SK-N-SH (cell line): ENCODE data around the gene PACSIN2. TPM values are rescaled to one million over a fixed set of nuclear protein-coding genes. Genes with fewer than 3 reads are reported as not detected.
A peak's percentile ranks its signal among the peaks of the same experiment; 100 is the strongest.

Experiments
- CTCF ChIA-PET: fragments of 300-600, 350-600 bp; formaldehyde crosslinking; extraction: SDS; loops from one replicate; lab custom pipeline; 2021; lab: Yijun Ruan, JAX
- POLR2A ChIA-PET: fragments of 350-600 bp; sonication (Branson Sonifier 250); formaldehyde crosslinking; extraction: SDS; loops from one replicate; lab custom pipeline; 2020; ENCODE audit warnings: antibody characterized with exemption, inconsistent platforms; lab: Yijun Ruan, JAX
- DNase-seq: peaks from one replicate; pipeline ENCODE4 v3.0.0; 2012
- H2AFZ ChIP-seq: fragments of 200-600 bp; sonication (generic); 2 replicates; pipeline ENCODE4 v1.8.1; 2016; ENCODE audit warnings: antibody characterized with exemption, mild to moderate bottlenecking, low read depth
- H3F3A ChIP-seq: fragments of 200-600 bp; sonication (generic); replicated peaks from 2 replicates; pipeline ENCODE3; 2016; ENCODE audit warnings: antibody characterized with exemption, mild to moderate bottlenecking; ENCODE audit not compliant: insufficient read depth
- H3K27ac ChIP-seq, 2 experiments: fragments of 200-500 bp in 1 of 2; fragments of 200-600 bp in 1 of 2; sonication (Bioruptor generic) in 1 of 2; sonication (generic), shearing (Covaris generic) in 1 of 2; 2 replicates each; pipeline versions ENCODE4 v1.5.1 to v1.6.1; 2014 to 2016; ENCODE audit warnings: low read depth in 2 of 2, inconsistent platforms in 1 of 2, low read length in 1 of 2, mild to moderate bottlenecking in 1 of 2, mixed read lengths in 1 of 2
- H3K27me3 ChIP-seq: fragments of 200-600 bp; sonication (generic), shearing (Covaris generic); 2 replicates; pipeline ENCODE4 v1.6.1; 2016; ENCODE audit warnings: mixed run types; ENCODE audit not compliant: insufficient read depth
- H3K36me3 ChIP-seq, 2 experiments: fragments of 200-500 bp in 1 of 2; fragments of 200-600 bp in 1 of 2; sonication (Bioruptor generic) in 1 of 2; sonication (generic) in 1 of 2; replicated peaks in 1 of 2; 2 replicates each; pipeline versions ENCODE3 to v1.5.1; 2014 to 2016; ENCODE audit warnings: low read length in 1 of 2, mild to moderate bottlenecking in 1 of 2; ENCODE audit not compliant: insufficient read depth in 2 of 2, control insufficient read depth in 1 of 2
- H3K4me1 ChIP-seq, 2 experiments: fragments of 200-500 bp in 1 of 2; fragments of 200-600 bp in 1 of 2; sonication (Bioruptor generic) in 1 of 2; sonication (generic), shearing (Covaris generic) in 1 of 2; 2 replicates each; pipeline versions ENCODE4 v1.5.1 to v1.6.1; 2014 to 2016; ENCODE audit warnings: low read depth in 1 of 2, low read length in 1 of 2, mixed run types in 1 of 2; ENCODE audit not compliant: insufficient read depth in 2 of 2, control insufficient read depth in 1 of 2
- H3K4me2 ChIP-seq: fragments of 200-600 bp; sonication (generic), shearing (Covaris generic); 2 replicates; pipeline ENCODE4 v1.6.1; 2017; ENCODE audit warnings: mixed run types
- H3K4me3 ChIP-seq, 2 experiments: fragments of 200-500 bp in 1 of 2; fragments of 200-600 bp in 1 of 2; sonication (Bioruptor generic) in 1 of 2; sonication (generic), shearing (Covaris generic) in 1 of 2; 2 replicates each; pipeline versions ENCODE4 v1.5.1 to v1.8.1; 2014 to 2016; ENCODE audit warnings: low read depth in 2 of 2, inconsistent platforms in 1 of 2, low read length in 1 of 2, mild to moderate bottlenecking in 1 of 2, mixed read lengths in 1 of 2, moderate library complexity in 1 of 2
- H3K79me2 ChIP-seq: fragments of 200-600 bp; sonication (generic); 2 replicates; pipeline ENCODE4 v1.8.1; 2017; ENCODE audit warnings: mild to moderate bottlenecking; ENCODE audit not compliant: insufficient read depth
- H3K9ac ChIP-seq: fragments of 200-600 bp; sonication (generic); 2 replicates; pipeline ENCODE4 v1.6.1; 2017; ENCODE audit warnings: mixed run types
- H3K9me2 ChIP-seq: fragments of 200-600 bp; sonication (generic); 2 replicates; pipeline ENCODE4 v1.6.1; 2017; ENCODE audit warnings: mixed run types
- H3K9me3 ChIP-seq: fragments of 200-600 bp; sonication (generic); 2 replicates; pipeline ENCODE4 v1.6.1; 2017; ENCODE audit warnings: mixed run types, mild to moderate bottlenecking, moderate library complexity
- H4K20me1 ChIP-seq: fragments of 200-600 bp; sonication (generic); 2 replicates; pipeline ENCODE4 v1.6.1; 2017; ENCODE audit warnings: mild to moderate bottlenecking, mixed run types; ENCODE audit not compliant: insufficient read depth
- CTCF ChIP-seq: fragments of 200-600 bp; sonication (generic); IDR thresholded peaks from 2 replicates; pipeline ENCODE4 v1.6.1; 2017; ENCODE audit warnings: antibody characterized with exemption, mild to moderate bottlenecking, moderate library complexity
- EP300 ChIP-seq, 2 experiments: IDR thresholded peaks; 2 replicates each; pipeline versions ENCODE4 v1.4.0 to v1.6.1; 2012; ENCODE audit warnings: borderline replicate concordance in 1 of 2, low read depth in 1 of 2, low read length in 1 of 2
- EZH2phosphoT487 ChIP-seq: fragments of 200-600 bp; sonication (generic); IDR thresholded peaks from 2 replicates; pipeline ENCODE4 v1.6.1; 2017; ENCODE audit warnings: low read depth, mixed run types, mild to moderate bottlenecking, antibody characterized with exemption, moderate library complexity, borderline replicate concordance
- FOSL2 ChIP-seq: IDR thresholded peaks from 2 replicates; pipeline ENCODE4 v1.4.0; 2012; ENCODE audit warnings: low read depth, mild to moderate bottlenecking, moderate library complexity, borderline replicate concordance
- FOXM1 ChIP-seq: IDR thresholded peaks from 2 replicates; pipeline ENCODE4 v1.4.0; 2012; ENCODE audit warnings: low read depth, mild to moderate bottlenecking
- GATA2 ChIP-seq: sonication (generic); formaldehyde crosslinking; IDR thresholded peaks from 2 replicates; pipeline ENCODE4 v1.5.0; 2020; ENCODE audit warnings: mild to moderate bottlenecking, missing genetic modification reagents
- IRF3 ChIP-seq: fragments of 150-350 bp; IDR thresholded peaks from 2 replicates; pipeline ENCODE4 v1.6.1; 2016; ENCODE audit warnings: mild to moderate bottlenecking, low read depth, low read length
- MAX ChIP-seq: IDR thresholded peaks from 2 replicates; pipeline ENCODE4 v1.4.0; 2012; ENCODE audit warnings: low read depth
- MEF2A ChIP-seq: IDR thresholded peaks from 2 replicates; pipeline ENCODE4 v1.4.0; 2012; ENCODE audit warnings: low read depth, borderline replicate concordance
- NFIC ChIP-seq: IDR thresholded peaks from 2 replicates; pipeline ENCODE4 v1.4.0; 2012; ENCODE audit warnings: borderline replicate concordance
- RAD21 ChIP-seq: IDR thresholded peaks from 2 replicates; pipeline ENCODE4 v1.6.1; 2012; ENCODE audit warnings: mild to moderate bottlenecking, low read length
- RXRA ChIP-seq: IDR thresholded peaks from 2 replicates; pipeline ENCODE4 v1.4.0; 2012; ENCODE audit warnings: low read depth, mild to moderate bottlenecking, borderline replicate concordance
- SIN3A ChIP-seq: IDR thresholded peaks from 2 replicates; pipeline ENCODE4 v1.6.1; 2012; ENCODE audit warnings: low read depth, mild to moderate bottlenecking, low read length, moderate library complexity, borderline replicate concordance
- YY1 ChIP-seq: IDR thresholded peaks from 2 replicates; pipeline ENCODE4 v1.4.0; 2012; ENCODE audit warnings: low read depth, mild to moderate bottlenecking
- WGBS: methylation state at CpG from one replicate; pipeline ENCODE4 v1.1.6; 2017; ENCODE audit warnings: low lambda C conversion rate; 5-methylcytosine and 5-hydroxymethylcytosine counted together
- polyA plus RNA-seq, 3 experiments: library from polyadenylated mRNA; depleted of rRNA; stranded (reverse); fragments of >200 nt; gene quantifications; 2 replicates each; pipeline ENCODE4 v1.2.3, GENCODE V29; 2012
- TF ChIP-seq, protein P1 (sequence below): IDR thresholded peaks from 2 replicates; pipeline ENCODE4 v1.6.1; 2012; ENCODE audit warnings: mild to moderate bottlenecking, low read depth, low read length, moderate library complexity
- TF ChIP-seq, protein P2 (sequence below): IDR thresholded peaks from 2 replicates; pipeline ENCODE4 v1.4.0; 2012; ENCODE audit warnings: low read depth, borderline replicate concordance
- TF ChIP-seq, protein P3 (sequence below): IDR thresholded peaks from 2 replicates; pipeline ENCODE4 v1.4.0; 2012; ENCODE audit warnings: low read depth, borderline replicate concordance

PACSIN2 gene
- polyA plus RNA-seq, 1 of the 3 experiments (the other 2 are of a cell fraction) = 60.5 TPM

DNA sequence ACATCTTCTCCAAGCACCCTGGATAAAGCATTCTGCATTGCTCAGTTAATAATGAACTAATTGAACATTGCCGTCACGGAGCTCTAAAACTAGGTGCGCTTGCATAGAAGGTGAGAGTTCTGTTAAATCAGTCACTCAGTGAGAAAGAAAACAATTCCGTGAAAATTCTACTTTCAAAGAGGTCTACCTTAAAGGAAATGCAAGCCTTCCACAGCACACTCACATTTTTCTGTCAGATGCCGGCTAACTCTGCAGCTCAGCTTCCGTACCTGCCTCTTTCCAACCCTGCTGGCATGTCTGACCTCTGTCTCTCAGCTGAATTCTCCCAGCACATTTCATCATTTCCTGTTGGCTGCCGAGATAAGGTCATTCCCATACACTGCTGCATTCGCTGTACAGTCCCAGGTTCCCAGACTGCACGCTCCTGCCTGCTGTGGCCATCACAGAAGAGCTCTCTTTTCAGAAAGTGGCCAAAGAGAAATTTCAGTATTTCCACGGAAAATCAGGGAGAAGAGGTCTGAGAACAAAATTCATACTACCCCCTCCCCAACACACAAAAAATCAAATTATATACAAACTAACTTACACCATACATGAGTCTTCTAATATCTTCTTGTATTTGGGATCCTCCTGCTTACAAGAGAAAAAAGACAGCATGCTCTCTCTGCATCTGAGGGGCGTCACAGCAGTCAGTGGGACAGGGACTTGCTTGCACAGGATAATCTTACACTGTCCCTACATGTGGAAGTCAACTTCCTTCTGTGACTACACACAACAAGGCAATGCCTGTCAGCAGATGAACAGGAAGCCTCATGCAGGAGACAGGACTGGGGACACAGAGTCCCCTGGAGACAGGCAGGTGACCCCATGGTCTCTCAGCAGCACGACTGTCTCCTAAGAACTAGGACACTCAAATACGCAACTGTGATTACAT lies 55.1 kb downstream of the PACSIN2 start (continued):
- TF ChIP-seq, protein P1, sequence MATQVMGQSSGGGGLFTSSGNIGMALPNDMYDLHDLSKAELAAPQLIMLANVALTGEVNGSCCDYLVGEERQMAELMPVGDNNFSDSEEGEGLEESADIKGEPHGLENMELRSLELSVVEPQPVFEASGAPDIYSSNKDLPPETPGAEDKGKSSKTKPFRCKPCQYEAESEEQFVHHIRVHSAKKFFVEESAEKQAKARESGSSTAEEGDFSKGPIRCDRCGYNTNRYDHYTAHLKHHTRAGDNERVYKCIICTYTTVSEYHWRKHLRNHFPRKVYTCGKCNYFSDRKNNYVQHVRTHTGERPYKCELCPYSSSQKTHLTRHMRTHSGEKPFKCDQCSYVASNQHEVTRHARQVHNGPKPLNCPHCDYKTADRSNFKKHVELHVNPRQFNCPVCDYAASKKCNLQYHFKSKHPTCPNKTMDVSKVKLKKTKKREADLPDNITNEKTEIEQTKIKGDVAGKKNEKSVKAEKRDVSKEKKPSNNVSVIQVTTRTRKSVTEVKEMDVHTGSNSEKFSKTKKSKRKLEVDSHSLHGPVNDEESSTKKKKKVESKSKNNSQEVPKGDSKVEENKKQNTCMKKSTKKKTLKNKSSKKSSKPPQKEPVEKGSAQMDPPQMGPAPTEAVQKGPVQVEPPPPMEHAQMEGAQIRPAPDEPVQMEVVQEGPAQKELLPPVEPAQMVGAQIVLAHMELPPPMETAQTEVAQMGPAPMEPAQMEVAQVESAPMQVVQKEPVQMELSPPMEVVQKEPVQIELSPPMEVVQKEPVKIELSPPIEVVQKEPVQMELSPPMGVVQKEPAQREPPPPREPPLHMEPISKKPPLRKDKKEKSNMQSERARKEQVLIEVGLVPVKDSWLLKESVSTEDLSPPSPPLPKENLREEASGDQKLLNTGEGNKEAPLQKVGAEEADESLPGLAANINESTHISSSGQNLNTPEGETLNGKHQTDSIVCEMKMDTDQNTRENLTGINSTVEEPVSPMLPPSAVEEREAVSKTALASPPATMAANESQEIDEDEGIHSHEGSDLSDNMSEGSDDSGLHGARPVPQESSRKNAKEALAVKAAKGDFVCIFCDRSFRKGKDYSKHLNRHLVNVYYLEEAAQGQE = no peak
- TF ChIP-seq YY1 = no peak
- peak; percentile 51; the same call in 1 of the 2 replicates for TF ChIP-seq SIN3A
- TF ChIP-seq IRF3 = no peak

GRCh38 chr22:42958937-42959336 lies 56.0 kb downstream of the PACSIN2 start:
- POLR2A ChIA-PET = no interaction called here
- H3K79me2 ChIP-seq = peaks cover 91% of the 10 kb centered on the region

More at GRCh38 chr22:42958937-42959336, 56.0 kb downstream of the PACSIN2 start:
- peak overlapping the region; percentile 72 to 83; a peak in 3 of 4 replicates for H3K27ac ChIP-seq
- no peak overlapping the region for H3K4me2 ChIP-seq
- no peak overlapping the region for H3K9ac ChIP-seq
- no peak overlapping the region for H3K4me3 ChIP-seq
- H3K27me3 ChIP-seq = no peaks in the 10 kb centered on the region
- no peak overlapping the region for H2AFZ ChIP-seq
- peaks cover 0 to 5% of the 10 kb centered on the region in 2 experiments for H3K36me3 ChIP-seq
- H3K4me1 ChIP-seq = peaks cover 18 to 32% of the 10 kb centered on the region in 2 experiments; a peak in 3 of 4 replicates
- DNase-seq = no peak
- TF ChIP-seq NFIC = no peak
- TF ChIP-seq, protein P2, sequence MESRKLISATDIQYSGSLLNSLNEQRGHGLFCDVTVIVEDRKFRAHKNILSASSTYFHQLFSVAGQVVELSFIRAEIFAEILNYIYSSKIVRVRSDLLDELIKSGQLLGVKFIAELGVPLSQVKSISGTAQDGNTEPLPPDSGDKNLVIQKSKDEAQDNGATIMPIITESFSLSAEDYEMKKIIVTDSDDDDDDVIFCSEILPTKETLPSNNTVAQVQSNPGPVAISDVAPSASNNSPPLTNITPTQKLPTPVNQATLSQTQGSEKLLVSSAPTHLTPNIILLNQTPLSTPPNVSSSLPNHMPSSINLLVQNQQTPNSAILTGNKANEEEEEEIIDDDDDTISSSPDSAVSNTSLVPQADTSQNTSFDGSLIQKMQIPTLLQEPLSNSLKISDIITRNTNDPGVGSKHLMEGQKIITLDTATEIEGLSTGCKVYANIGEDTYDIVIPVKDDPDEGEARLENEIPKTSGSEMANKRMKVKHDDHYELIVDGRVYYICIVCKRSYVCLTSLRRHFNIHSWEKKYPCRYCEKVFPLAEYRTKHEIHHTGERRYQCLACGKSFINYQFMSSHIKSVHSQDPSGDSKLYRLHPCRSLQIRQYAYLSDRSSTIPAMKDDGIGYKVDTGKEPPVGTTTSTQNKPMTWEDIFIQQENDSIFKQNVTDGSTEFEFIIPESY = no peak
- TF ChIP-seq FOSL2 = no peak
- TF ChIP-seq, protein P3, sequence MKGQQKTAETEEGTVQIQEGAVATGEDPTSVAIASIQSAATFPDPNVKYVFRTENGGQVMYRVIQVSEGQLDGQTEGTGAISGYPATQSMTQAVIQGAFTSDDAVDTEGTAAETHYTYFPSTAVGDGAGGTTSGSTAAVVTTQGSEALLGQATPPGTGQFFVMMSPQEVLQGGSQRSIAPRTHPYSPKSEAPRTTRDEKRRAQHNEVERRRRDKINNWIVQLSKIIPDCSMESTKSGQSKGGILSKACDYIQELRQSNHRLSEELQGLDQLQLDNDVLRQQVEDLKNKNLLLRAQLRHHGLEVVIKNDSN = no peak
- TF ChIP-seq RXRA = no peak
- no peak for TF ChIP-seq MEF2A
- TF ChIP-seq IRF3 = no peak
- no peak for TF ChIP-seq EZH2phosphoT487
- no peak for TF ChIP-seq RAD21
- TF ChIP-seq SIN3A = no peak
- no peak for TF ChIP-seq FOXM1
- no peak for TF ChIP-seq CTCF
- no peak for TF ChIP-seq EP300 (IDR thresholded peaks at IDR 0.05; ENCODE audit: borderline replicate concordance in 1 of 2, low read depth in 1 of 2, low read length in 1 of 2)
- no peak for TF ChIP-seq GATA2 (CRISPR knock-in tag)
- no peak for TF ChIP-seq MAX
- H4K20me1 ChIP-seq = no peaks in the 10 kb centered on the region
- no peaks in the 10 kb centered on the region for H3F3A ChIP-seq
- 80% methylated on average over 6 of the region's 6 CpGs for WGBS
- no peaks in the 10 kb centered on the region for H3K9me2 ChIP-seq
- CTCF ChIA-PET = no interaction called here
- H3K9me3 ChIP-seq = no peaks in the 10 kb centered on the region
